ENCODE measurements around the gene PRKACA.

Gene PRKACA

DNA sequence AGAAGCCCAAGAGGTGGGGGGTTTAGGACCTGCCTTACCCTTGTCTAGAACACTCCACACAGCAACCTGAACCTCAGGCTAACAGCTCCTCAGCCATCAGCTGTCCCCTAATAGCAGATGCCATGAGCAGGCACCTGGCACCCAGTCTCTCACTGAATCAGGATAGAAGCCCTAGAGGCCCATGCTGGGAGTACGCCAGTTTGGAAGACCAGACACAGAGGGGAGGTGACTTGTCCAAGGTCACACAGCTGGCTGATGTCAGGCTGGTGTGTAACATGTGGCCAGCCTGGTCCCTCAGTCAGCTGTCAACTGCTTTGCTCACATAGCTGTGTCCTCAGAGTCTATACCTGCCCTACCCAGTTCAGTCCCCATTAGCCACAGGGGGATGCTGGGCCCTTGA lies 14.3 kb downstream of the PRKACA start:
- no peak for DNase-seq
- intact Hi-C loops (cut with DNase I) = no loop called here

DNA sequence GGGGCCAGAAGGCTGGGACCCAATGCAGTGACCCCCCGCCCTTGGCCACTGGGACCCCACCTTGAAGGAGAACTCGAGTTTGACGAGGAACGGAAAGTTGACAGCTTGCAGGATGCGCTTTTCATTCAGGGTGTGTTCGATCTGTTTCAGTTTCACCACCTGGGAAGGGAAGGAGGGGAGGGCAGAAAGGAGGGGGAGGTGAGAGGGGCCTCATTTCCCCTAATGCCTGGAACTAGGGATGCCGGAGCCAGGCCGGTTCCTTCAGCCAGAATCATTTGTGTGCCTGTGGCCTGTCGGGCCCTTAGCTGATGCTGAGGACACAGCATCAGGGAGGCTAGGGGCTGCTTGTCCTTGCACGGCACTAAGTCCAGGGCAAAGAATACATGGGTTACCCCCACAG lies 14.8 kb downstream of the PRKACA start:
- no peak for DNase-seq
- intact Hi-C loops (cut with DNase I) = no loop called here

DNA sequence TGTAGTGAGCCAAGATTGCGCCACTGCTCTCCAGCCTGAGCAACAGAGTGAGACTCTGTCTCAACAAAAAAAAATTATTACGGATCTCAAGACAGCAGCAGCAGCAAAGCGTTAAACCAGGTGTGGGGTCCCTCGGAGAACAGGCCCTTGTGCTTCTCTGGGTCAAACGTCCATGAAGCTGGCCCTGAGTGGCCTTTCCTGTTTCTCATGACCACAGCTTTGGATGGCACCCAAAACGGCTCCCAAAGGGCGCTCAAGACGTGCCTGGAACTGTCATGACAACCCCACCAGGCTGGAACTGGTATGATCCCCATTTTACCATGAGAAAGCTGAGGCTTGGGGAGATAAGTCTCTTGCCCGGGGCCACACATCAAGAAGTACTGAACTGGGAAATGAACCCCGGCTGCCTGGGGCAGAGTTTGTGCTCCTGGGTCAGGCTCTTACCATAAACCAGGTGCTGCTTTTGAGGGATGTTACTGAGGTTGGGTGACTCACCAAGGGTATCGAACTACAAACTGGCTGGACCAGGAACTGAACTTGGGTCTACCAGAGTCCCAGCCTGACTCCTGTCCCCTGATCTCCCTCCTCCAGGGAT lies 15.4 kb downstream of the PRKACA start:
- intact Hi-C loops (cut with DNase I) = no loop called here
- DNase-seq = no peak

DNA sequence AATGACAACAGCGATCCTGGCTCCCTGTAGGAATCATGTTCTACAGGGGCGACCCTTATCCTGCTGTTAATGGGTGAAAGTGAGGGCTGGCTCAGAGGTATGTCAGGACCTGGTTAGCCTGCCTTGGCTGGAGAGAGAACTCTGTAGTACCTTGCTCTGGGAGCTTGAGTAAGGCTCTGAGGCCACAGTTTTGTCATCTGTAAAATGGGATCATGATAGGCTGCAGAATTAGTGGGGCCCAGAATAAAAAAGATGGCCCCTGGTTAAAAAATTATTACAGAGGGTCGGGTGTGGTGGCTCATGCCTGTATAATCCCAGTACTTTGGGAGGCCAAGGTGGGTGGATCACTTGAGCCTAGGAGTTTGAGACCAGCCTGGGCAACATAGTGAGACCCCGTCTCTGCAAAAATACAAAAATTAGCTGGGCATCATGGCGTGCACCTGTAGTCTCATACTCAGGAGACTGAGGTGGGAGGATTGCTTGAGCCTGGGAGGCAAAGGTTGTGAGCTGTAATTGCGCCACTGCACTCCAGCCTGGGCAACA lies 16.5 kb downstream of the PRKACA start:
- intact Hi-C loops (cut with DNase I) = no loop called here
- DNase-seq = no peak

DNA sequence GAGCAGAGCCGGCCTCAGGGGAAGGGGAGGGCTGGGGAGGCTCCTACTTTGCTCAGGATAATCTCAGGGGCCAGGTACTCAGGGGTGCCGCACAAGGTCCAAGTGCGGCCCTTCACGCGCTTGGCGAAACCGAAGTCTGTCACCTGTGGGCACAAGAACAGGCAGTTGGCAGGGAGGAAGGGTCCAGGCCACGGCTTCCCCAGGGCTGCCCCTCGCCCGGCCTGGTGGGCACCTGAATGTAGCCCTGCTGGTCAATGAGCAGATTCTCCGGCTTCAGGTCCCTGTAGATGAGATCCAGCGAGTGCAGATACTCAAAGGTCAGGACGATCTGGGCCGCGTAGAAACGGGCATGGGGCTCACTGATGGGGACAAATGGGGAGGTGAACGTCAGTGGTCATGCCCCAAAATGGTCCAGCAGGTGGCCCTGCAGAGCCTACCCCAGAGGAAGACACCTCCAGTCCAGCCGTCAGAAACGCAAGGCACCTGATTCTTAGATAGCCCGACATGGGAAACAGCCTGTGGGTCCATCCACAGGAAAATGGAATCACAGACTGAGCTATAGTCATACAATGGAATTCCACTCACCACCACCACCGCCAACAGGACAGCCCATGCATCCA lies 19.9 kb downstream of the PRKACA start:
- intact Hi-C loops (cut with DNase I) = no loop called here
- no peak for DNase-seq

DNA sequence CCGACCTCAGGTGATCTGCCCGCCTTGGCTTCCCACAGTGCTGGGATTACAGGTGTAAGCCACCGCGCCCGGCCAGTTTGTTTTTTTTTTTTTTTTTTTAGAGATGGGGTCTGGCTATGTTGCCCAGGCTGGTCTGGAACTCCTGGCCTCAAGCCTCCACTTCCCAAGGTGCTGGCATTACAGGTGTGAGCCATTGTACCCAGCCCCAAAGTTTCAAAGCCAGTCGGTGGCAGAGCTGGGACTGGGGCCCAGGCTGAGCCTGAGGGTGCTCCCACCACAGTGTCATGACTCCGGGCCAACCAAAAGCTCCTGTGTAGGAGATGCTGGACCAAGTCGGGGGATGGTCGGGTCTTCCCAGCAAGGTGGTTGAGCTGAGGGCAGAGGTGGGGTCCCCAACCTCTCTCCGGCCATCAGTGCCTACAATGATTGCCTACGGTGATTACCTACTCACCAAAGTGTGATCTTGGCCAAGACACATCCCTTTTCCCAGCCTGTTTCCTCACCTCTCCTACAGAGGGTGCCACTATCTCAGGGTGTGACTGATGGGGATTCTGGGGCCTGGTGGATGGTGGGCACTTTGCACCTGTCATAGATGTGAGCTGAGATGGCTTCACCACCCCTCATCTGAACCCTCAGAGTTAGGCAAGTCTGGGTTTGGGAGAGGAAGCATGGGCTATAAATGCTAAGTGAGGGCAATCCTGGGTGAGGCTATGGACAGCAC lies 21.1 kb downstream of the PRKACA start:
- DNase-seq = no peak
- intact Hi-C loops (cut with DNase I) = no loop called here

DNA sequence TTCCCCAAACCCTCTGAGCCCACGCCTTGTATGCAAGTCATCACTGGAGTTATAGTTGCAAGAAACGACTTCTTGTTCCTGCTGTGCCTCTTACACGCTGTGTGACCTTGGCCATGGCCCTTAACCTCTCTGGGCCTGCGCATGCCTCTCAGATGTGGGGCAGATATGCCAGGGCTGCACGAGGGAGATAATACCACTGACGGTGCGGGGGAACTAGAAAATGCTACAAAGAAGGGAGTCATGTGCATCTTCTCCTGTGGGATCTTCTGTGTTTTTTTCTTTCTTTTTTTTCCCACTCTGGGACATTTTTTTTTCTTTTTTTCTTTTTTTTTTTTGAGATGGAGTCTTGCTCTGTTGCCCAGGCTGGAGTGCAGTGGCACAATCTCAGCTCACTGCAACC lies 22.7 kb downstream of the PRKACA start:
- intact Hi-C loops (cut with DNase I) = no loop called here
- DNase-seq = no peak

DNA sequence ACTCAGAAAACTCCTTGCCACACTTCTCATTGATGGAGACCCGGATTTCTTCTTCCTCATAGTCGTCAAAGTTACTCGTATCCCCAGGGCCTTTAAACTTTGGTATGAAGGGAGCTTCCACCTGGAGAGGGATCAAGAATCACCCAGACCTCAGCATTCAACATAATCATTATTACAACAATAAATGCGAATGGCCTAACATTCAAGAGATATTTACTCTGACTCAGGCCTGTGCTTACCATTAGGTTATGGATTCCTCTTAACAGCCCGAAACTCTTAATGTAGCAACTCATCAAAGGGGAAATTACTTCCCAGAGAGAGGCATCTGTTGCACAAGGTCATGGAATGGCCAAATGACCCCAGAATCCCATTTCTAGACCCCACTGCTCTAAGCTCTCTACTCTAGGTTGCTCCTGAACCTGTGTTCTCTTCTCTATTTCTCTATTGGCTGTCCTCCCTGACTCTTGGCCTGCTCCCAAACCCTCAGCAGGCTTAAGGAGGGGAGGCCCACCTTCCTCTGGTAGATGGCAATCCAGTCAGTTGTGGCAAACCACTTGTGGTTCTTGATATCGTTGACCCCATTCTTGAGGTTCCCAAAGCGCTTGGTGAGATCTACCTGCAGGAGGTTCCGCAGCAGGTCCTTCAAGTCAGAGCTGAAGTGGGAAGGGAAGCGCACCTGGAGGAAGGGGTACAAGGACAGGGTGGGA lies 24.3 kb downstream of the PRKACA start:
- intact Hi-C loops (cut with DNase I) = no loop called here
- no peak for DNase-seq

DNA sequence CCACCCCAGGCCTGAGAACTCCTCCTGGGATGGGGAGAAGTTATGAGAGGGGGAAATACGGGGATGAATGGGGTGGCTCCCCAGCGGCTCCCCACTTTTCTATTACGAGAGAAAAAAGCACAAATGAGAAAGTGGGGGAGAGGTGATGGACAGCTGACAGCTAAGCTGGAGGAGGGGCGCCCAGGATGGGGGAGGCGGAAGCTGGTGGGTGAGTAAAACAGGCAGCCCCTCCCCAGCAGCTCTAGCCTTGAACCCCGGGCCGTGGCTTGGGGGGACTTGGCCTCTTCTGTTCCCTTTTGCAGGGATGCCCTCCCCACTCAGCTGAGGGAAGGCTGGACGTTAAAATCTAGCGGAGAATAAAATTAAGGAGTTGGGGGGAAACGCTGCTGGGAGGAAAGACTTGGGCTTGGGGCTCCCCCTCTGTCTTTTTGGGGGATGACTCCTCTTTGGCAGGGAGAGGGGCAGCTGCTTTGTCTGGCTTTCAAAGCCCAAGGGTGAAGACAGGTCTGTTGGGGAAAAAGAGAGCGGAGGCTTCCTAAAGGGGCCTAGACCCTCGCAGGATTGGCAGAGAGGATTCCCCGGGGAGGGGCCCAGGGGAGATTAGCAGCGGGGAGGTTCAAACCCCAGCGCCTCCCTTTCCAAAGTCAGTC lies 25.6 kb downstream of the PRKACA start:
- intact Hi-C loops (cut with DNase I) = no loop called here
- peak in 1 of 42 donors; percentile 37 for DNase-seq

DNA sequence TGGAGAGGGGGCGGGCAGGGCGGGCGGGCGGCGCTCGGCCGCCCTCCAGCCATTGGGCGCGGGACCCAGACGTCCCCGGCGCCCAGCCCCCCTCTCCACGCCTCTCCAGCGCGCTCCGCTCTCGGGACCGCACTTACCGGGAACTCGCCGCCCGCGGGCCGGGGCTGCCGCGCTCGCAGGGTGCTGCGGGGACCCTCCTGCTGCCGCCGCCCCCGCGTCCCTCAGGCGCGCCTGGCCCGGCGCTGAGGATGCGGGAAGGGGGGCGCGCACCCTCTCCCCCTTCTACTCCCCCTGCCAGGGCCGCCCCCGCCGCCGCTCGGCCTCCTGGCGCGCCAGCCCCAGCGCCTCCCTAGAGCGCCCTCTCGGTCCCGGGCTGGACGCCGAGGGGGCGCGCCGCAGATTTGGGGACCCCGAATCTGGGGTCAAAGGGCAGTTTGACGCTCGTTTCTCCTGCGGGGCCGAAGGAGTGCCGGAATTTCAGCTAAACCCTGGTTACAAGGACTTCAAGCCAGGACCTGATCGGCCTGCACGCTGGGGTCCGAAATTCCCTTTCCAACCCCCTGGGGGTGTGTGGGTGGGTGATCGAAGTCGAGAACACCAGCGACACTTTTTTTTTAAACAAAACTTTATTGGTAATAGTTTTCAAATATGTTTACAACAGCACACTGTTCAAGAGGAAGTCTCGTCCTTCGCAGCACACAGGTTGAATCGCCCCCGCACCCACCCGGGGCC lies 26.3 kb downstream of the PRKACA start:
- intact Hi-C loops (cut with DNase I) = no loop called here
- peak in 19 of 42 donors; percentile 35 to 85 (median 73) for DNase-seq

DNA sequence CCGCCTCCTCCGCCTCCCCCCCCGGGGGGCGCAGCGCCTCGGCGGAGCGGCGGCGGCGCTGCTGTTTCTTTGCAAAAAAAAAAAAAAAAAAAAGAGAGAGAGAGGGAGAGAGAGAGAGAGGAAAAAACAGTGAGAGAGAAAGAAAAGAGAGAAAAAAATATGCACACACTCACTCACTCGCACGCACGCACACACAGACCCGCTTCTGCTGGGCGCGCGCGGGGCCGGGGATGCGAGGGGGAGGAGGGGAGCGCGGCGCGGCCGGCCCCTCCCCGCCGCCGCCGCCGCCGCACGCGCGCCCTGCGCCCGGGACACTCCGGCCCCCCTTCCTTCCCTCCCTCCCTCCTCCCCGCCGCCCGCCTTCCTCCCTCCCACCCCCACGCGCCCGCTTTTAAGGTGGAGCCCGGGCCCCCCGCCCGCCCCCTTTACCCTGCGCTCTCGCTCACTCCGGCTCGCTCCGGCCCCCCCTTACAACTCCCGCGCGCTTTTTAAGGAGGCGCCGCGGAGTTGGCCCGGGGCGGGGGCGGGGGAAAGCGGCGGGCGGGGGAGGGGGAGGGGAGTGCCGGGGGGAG lies 27.0 kb downstream of the PRKACA start, which contains the start of gene SAMD1:
SAMD1 (minus strand) TSS at position 243 of the 572 bp plus-strand sequence.
- intact Hi-C loops (cut with DNase I) = no loop called here
- DNase-seq = peak; percentile 61 to 95 (median 86)

DNA sequence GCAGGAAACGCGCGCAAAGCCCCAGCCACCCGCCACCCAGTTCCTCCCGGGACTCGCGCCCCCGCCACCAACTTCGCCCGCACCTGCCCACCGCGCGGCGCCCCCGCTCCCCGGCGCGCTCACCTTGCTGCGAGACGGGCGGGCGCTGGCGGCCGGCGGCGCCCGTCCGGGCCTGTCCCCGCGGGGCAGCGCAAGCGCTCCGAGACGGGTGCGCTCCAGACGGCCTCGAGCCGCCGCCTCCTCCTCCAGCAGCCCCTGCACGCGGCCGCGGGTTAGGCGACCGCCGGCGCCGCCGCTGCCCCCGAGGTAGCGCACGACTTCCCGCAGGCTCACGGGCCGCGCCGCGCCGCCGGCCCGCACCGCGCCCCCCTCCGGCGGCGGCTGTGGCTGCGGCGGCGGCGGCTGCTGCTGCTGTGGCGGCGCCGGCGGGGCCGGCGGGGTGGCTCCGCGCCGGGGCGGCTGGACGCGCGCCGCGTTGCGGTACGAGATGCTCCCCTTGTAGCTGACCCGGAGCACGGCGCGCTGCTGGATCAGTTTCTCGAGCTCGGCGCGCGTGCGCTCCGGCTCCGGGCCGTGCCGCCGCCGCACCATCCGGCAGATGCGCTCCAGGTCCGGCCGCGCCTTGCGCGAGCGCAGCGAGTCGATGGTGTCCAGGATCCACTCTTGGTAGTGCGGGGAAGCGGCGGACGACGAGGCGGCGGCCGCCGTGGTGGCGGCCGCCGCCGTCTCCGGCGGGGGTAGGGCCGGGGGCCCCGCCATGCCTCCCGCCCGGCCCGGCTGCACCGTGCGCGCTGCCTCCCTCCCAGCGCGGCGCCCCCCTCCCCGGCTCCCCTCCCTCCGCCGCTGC lies 27.7 kb downstream of the PRKACA start:
- intact Hi-C loops (cut with DNase I) = no loop called here
- DNase-seq = peak in 34 of 42 donors; percentile 17 to 74 (median 58)

DNA sequence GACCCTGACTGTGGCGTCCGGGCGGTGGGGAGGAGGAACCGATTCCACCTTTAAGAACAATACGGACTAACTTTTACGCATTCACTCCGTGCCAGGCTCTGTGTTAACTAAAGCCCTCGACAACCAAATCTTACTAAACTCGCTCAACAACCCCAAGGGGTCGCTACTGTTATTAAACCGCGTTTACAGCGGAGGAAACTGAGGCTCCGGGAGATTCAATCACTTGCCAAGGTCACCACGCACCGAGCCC lies 28.2 kb downstream of the PRKACA start:
- DNase-seq = peak in 8 of 42 donors; percentile 13 to 53 (median 26)
- intact Hi-C loops (cut with DNase I) = no loop called here

DNA sequence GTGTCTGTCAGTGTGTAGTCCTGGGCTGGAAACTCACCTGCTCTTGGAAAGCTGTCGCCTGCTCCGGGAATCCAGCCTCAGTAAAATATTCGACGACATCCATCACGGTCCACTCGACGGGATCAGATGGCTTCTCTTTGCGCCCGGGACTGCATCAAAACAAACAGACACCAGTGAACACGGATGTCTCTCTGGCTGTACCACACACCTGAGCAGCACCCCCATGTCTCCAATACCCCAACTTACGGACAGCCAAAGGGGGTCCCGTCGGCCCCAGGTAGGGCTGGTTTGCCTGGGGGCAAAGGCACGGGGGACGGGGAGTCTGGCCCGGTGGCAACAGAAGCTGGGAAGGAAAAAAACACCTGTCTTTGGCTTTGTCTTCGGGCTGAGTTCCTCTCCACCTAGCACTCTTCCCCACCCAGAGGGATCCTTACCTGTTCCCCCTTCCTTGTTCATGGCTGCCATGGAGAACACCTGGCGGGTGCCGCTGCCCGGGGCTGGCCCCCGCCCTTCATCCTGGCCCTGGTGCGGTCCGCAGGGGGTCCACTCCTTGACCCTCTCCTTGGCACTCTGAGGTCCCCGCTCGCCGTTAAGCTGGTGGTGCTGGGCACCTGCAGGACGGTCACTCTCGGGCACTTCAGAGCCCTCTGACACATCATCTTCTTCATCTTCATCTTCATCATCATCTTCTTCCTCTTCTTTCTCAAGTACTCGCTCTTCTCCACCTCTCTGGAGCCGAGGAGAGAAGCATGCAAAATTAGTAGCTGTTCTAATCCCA lies 28.7 kb downstream of the PRKACA start:
- no peak for DNase-seq
- intact Hi-C loops (cut with DNase I) = no loop called here

DNA sequence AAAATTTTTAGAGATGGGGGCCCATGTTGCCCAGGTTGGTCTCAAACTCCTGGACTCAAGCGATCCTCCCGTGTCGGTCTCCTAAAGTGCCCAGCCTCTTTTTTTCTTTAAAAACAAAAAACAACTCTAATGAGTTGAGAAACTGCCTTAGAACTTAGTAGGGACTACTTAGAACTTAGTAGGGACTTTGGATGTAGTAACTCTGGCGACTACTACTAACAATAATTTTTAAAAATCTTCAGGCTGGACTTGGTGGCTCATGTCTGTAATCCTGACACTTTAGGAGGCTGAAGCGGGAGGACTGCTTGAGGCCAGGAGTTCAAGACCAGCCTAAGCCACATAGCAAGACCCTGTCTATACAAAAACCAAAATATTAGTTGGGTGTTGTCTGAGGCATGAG lies 31.5 kb downstream of the PRKACA start:
- no peak for DNase-seq
- intact Hi-C loops (cut with DNase I) = no loop called here

DNA sequence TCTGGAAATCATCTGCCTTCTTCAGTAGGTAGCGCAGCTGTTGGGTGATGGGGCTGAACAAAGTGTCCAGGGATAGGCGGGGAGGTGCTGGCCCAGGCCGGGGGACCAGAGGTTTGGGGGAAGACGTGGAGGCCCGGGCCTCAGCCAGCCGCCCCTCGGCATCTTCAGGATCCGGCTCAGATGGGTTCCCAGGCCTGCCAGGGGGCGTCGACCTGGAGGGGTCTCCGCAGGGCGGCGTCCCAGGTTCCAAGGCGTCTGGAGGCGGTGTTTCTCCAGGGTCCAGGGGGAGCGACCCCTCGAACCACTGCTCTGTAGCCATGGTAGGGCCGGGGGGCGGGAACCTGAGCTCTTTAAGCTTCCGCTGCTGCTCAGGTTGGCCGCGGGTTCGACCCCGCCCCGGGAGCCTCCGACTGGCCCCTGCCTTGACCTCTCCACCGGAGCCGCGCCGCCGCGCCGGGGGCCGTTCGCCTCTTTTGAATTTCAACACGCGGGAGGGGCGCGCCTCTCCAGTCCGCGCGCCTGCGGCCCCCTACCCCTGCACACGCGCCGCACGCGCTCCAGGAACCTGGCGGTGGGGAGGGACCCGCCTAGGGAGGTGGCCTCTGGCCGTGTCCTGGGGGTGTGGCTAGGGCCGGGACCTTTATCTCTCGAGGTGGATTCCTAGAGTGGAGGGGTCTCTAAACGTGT lies 32.1 kb downstream of the PRKACA start, which contains the start of gene C19orf67:
C19orf67 (minus strand) TSS at position 475 of the 687 bp plus-strand sequence; CDS start at position 319, 156 bp downstream.
- intact Hi-C loops (cut with DNase I) = no loop called here
- DNase-seq = no peak
